GM19240 (cell line): ENCODE measurements around the gene IMPG1.

Experiments used
- DNase-seq: peaks from one replicate; pipeline ENCODE4 v3.0.0; 2011; ENCODE audit warnings: low spot score; ENCODE audit not compliant: insufficient read length

The IMPG1 gene, protein sequence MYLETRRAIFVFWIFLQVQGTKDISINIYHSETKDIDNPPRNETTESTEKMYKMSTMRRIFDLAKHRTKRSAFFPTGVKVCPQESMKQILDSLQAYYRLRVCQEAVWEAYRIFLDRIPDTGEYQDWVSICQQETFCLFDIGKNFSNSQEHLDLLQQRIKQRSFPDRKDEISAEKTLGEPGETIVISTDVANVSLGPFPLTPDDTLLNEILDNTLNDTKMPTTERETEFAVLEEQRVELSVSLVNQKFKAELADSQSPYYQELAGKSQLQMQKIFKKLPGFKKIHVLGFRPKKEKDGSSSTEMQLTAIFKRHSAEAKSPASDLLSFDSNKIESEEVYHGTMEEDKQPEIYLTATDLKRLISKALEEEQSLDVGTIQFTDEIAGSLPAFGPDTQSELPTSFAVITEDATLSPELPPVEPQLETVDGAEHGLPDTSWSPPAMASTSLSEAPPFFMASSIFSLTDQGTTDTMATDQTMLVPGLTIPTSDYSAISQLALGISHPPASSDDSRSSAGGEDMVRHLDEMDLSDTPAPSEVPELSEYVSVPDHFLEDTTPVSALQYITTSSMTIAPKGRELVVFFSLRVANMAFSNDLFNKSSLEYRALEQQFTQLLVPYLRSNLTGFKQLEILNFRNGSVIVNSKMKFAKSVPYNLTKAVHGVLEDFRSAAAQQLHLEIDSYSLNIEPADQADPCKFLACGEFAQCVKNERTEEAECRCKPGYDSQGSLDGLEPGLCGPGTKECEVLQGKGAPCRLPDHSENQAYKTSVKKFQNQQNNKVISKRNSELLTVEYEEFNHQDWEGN

DNA sequence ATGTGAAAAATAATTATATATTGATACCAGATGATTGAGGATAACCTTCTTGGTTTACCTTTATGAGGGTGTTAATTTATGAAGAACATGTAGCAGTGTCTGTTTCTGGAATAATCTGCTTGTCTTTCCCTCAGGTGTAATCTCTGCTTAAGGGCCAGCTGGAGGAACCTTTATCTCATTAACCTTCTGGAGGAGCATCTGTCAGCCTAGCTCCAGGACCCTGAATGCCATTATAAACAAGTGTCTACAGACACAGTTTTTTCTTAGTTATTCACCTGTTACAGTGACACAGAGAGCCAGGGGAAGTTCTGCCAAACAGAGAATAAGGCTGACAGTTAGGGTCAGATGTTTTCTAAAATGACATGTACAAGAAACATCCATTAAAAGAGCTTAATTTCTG lies at the start of gene IMPG1:
TSS of gene IMPG1 (minus strand) at position 101 of the 400 bp plus-strand sequence. CDS start 174 bp downstream, outside the sequence.
- DNase-seq, result no peak

DNA sequence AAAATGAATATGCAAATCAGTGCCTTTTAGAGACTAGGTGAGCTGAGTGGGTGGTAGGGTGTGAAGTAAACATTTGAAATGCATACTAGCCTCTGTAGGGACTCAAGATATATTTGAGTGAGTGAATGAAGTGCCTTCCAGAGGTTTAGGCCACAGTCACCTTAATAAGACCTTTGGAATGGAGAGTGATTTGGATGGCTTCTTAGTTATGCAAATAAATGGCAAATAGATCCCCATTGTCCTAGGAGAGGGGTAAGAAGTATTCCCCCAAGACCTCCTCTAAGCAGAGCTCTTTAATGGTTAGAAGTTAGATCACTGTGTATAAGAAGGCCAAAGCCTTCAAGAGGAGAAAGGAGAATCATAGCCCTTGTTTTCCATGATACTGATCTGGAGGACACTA lies 47.8 kb upstream of the IMPG1 start:
- no peak for DNase-seq

DNA sequence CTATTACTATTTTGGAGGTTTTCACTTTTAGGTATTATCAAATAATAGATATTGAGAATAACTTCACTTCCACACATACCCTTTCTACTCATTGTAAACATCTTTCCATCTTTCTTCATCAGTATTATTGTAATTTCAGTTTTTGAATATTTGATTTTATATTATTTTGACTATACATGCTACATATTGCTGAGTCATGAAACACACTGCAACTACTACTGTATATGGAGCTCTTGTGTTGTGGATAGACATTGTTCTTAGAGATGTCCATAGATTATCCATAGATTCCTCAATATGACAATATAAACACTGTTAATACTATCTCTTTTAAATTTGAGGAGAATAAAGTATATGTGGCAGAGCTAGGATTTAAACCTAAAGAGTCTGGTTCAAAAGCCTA lies 819 bp upstream of the IMPG1 start:
- DNase-seq, result no peak

DNA sequence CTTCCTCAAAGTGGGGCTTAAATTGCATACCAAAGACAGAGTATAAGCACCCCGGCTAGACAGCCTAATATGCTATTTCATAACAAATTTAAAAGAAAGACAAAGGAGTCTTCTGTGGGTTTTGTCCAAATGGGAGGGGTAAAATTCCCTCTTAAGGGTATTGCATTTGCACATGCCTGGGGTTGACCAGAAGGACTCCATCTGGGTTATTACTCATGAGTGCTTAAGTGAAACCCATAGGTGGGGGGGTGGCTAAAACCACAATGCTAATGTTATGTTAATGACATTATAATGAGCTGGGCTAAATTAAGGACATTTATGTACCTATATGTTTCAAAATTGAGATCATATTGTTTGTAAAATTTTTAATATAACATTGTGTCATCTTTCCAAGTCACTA lies 15.0 kb downstream of the IMPG1 start:
- DNase-seq, result no peak

DNA sequence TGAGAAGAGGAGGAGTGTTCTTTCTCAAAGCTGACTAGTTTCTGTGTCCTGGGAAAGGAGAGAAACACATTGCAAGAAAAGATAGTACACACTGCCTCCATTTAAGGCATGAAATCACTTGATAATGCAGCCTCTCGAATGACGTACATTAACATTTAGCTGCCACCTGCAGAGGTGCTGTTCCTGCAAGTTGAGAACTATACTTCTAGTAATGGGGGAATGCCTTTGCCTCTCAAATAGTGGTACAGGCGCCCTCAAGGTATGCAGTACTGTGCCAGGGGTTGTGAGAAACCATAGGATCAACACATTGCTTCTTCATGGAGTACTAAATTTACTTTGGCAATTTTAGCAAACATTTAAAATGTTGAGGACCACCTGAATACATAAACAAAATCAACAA lies 20.1 kb downstream of the IMPG1 start:
- no peak for DNase-seq

DNA sequence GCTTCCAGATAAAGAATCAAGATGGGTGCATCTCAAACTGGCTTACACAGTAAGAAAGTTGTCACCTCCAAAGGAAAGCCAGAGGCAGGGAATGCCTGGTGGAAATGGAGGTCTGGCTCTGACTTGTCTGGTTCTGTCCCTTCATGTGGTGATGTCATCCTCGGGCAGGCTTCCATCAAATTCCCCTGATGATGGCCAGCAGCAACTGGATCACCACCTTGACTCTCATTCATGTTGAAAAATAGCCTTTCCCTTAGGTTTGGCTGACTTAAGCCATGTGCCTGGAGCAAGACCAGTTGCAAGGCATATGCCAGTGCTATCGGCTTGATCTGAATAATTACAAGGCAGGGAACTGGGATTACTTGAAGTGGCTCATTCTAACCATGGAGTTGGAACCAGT lies 28.8 kb downstream of the IMPG1 start:
- no peak for DNase-seq

DNA sequence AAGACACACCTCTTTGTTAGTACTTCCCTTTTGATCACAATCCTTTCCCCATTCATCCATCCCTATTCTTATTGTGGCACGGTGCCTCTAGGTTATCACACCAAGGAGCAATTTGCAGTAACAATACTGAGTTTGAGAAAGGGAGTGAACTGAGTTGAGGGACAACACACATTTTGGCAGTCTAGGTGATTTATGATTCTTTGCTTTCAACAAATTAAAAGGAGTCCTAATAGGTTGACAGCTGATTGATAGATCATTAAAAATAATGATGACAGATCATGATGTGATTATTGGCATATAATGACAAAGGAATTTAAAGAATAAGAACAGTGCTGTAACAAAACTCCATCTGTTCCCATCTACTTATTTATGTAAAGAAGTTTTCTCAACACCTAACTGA lies 36.7 kb downstream of the IMPG1 start:
- no peak for DNase-seq

DNA sequence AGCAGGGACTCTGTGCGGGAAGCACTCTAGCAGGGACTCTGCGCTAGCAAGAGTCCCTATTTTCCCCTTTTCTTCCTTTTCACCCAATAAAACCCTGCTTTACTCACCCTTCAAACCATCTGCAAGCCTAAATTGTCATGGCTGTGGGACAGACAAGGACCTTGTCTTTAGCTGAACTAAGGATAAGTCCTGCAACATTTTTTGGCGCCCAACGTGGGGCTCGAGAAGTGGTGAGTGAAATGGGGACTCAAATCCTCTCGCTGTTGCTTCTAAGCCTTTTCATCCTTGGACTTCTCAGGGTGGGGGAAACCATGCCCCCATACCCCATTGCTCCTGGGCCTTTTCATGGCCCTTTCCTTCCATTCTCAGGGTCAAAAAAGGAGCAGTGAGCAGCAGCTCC lies 46.4 kb downstream of the IMPG1 start:
- DNase-seq, result no peak

DNA sequence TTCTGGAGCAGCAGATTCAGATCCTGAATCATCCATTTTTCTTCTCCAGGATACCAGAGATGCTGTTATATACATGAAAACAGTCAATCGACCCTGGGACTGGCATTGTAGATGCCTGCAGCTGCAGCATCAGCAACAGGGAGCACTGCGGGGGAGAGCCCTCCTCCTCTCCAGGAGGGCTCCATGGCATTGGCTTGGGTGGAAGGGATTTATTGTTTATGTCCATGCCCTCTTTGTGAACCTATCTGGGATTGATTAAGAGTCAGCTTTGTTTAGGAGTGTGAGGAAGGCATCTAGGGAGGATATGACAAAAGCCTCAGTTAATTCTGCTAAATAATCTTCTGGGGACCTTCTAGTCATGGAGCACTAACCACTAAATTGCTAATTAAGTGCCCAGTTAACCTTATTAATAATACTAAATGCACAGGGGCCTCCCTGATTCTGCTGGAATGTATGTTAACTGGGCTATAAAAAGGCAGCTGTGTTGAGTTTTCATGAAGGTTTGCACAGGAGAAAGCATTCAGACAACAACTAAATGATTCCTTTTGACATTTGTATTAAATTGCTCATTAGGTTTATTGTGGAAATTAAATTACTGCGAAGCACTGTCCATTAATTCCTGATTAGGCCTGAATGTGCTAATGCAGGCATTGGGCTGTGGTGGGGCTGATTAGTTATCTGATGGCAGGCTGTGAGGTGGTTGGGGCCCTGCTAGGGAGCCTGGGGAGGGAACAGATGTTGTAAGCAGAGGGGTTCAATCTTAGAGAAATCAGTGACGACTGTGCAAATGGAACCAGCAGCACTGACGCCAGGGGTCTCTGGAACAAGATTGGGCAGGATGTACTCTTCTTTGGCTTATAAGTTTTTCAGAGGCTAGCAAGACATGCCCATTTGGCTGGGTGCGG lies 57.6 kb downstream of the IMPG1 start:
- no peak for DNase-seq

DNA sequence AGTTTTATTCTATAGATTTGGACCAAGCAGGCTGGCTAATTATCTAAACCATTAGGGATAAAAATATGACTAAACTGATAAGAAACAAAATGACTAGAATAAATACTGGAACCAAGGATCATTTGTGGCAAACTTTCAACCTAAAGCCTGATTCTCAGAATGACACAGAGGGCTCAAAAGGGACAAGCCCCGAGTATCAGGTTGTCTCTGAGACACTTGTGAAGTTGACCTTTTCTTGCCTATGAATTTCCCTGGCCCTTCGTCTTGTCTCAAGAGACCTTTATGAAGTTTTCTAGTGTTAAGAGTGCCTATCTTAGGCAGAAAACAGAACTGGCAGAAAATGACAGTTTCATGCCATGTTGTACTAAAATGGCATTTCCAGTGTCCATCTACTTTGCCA lies 68.3 kb downstream of the IMPG1 start:
- no peak for DNase-seq

DNA sequence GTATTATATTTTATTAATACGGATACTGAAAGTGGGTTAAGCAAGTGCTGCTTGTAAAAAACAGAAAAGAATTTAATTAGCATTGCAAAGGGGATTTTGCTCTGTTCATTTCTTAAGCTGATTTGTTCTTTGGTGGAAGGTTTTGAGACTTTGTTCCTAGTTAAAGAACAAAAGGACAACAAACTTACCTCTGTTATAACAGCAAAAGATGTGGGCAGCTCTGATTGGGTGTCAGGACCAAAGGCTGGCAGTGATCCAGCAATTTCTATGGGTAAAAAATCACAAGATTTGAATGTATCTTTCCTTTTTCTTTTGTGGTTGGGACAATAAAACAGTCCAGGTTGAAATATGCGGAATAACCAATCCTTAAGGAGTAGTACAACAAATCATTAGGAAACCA lies 68.8 kb downstream of the IMPG1 start:
- no peak for DNase-seq

DNA sequence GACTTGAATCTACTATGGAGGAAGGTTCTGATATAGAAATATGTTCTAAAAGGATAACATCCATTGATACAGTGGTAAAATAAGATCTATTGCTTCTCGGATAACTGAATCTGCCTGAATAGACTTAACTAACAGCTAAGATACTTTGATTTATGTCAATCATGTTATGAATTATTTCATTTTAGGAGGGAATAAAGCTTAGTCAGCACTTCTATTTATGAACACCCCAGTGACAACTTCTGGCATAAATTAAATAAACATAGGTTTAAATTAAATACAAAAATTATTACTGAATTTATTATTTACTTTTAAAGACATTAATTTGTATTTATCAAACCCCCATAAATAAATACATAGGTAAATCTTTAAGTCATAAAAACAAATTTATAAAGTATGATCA lies 69.3 kb downstream of the IMPG1 start:
- no peak for DNase-seq

DNA sequence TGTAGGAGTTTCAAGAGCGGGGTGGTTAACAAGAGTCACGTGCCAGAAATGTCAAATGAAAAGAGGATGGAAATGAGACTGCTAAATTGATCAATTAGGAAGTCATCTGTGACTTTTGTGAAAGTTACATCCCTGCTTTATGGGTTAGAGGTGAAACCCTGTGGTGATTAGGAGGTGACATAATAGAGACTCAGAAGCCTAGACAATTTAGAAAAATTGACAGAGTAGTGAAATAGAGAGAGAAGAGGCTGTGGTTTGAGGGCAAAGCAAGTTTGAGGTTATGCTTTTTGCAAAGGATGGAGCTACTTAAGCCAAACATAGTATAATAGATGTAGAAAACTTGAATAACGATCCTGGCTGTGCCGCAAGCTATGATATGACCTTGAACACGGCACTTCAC lies 71.8 kb downstream of the IMPG1 start:
- DNase-seq, result no peak

DNA sequence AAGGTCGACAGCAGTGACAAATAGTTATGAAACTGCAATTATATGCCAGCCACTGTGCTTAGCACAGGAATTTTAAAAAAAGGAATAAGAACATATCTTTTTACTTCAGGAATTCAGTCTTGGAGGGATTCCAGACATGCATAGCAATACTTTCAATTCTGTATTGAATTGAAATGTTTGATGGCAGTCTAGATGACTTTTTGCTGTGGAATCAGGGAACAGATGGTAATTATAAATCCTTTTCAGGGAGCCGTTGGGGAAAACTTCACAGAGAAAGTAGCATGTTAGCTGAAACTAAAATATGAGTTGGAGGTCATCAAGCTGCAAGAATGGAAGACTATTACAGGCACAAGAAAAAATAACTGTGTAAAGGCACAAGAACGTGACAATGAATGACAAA lies 74.8 kb downstream of the IMPG1 start:
- no peak for DNase-seq

DNA sequence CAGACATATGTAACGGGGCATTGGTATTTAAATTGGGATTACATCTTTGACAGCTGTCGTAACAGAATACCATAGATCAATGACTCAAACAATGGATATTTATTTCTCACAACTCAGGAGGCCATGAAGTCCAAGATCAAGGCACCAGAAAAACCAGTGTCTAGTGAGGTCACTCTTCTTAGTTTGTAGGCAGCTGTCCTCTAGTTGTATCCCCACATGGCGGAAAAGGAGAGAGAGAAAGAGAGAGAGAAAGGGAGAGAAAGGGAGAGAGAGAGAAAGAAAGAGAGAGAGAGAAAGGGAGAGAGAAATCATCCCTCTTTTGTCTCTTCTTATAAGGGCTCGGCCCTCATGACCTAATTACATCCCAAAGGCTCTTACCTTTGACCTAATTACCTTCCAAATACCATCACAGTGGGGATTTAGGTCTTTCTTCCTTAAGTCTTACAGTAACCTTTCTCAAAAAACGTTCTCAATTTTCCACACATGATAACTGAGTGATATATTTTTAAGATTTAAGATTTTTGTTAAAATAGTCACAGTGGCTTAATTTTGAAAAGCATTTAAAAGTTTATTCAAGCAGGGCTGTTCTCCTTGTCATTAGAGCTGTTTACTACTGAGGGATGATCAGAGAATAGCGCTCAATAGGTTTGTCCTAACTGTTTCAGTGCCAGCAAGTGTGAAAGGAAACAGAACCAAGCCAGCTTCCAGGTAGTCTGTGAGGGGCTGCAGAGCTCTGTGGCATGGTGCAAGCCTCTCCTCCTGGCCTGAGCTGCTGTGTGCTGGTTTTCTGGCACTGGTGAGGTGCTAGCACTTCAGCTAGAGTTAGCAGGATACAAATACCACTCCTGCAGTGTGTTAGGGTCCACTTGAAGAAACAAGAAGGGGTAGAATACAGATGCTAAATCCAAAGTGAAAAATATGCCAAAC lies 79.0 kb downstream of the IMPG1 start:
- DNase-seq, result no peak

DNA sequence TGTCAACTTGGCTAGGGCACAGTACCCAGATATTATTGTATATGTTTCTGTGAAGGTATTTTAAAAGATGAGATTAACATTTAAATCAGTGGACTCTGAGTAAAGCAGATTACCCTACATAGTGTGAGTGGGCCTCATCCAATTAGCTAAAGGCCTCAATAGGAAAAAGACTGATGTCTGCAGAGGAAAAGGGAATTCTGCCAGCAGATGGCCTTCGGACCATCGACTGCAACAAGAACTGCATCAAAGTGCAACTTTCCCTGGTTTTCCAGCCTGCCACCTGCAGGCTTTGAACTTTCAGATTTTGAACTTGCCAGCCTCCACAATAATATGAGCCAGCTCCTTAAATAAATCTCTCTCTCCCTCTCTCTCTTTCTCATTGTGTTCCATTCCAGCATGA lies 80.5 kb downstream of the IMPG1 start:
- no peak for DNase-seq

DNA sequence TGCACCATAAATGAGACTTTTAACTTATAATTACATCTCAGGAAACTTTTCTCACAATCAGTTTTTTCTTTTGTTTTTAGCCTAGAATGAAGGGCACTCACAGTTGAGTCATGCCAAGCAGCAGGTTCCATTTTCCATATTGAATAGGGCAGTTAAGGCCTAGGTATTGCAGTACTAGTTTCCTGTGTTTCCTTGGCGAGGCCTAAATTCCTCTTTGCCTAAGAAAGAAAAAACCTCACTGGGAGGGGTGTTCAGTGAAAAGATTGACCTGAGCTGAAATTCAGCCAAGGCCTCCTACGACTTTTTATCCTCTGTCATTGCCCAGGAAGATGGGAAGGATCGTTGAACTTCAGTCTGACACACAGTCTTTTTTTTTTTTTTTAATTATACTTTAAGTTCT lies 85.5 kb downstream of the IMPG1 start:
- DNase-seq, result no peak

DNA sequence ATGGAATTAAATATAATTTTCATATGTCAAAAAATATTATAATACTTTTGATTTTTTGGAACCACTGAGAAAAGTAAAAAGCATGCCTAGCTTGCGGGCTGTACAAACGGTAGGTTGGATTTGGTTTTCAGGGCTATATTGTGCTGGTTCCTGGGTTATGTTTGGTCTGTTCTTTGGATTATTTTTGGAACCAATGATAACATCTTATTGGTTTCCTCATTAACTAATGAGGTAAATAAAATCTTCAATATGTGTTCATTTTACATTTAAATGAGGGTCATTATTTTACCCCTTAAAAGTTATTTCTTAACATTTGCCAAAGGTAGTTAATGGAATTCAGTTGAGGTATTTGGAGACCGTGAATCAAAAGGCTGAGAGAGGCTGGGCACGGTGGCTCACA lies 96.6 kb downstream of the IMPG1 start:
- DNase-seq, result no peak

DNA sequence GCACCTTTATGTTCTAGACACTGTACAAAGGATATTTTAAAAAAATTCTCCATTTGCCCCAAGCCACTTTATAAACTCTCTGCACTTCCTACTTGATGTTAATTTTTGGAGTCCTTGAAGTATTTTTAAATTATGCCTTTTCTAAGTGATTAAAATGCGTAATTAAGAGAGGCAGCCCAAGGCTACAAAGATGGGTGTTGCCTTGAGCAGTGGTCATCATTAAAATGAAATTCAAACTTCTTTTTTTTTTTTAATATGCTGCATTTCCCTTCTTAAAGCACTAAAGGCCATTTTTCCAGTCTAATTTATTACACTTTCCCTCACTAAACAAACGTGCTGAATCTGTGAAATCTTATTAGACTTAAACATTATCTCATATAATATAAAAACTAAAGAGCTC lies 102.4 kb downstream of the IMPG1 start:
- DNase-seq, result no peak

DNA sequence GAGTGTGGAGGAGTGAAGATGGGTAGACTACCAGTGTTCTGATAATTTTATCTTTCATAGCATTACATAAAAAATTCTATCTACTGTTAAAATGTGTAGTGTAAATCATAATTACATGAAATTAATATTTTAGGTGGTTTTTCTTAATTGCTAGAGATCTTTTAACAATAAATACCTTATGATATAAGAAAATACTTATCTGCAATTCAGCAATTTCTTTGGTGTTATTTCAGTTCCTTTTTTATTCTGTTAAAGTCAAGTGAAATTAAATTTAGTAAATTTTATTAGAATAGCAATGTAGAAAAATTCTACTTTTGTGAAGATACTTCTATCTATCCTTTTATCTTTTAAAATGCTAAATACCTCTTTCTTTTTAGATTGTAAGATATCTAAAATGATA lies 104.3 kb downstream of the IMPG1 start:
- no peak for DNase-seq

DNA sequence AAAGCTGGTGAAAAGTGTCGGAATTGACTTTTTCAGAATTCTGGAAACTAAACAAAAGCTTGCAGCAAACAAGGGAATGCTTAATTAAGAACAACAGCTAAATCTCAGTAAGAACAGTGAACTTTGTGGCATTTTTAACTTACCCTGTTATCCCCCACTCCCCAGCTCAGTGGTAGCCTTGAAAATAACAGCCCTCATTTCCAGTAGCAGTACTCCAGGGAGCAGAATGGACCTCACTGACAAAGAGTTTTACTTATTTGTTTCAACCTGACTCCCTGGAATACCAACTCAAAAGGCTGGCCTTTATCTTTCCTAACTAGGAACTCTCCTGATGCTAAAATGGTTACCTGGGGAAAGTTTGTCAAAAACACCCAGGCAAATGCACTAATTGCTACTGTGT lies 108.9 kb downstream of the IMPG1 start:
- DNase-seq, result no peak
